T-helper 22 cell (primary cell): ENCODE results near the gene PARD3.

ENCODE experiments used
- DNase-seq: peaks from one replicate; pipeline ENCODE4 v3.0.0-alpha.2; 2020; ENCODE audit warnings: low read depth

The PARD3 gene

GRCh38 chr10:34125702-34126101 is 689.4 kb downstream of the PARD3 start:
- DNase-seq = no peak

- DNase-seq = no peak
Observed at GRCh38 chr10:34124522-34125035, 690.5 kb downstream of the PARD3 start.

DNA sequence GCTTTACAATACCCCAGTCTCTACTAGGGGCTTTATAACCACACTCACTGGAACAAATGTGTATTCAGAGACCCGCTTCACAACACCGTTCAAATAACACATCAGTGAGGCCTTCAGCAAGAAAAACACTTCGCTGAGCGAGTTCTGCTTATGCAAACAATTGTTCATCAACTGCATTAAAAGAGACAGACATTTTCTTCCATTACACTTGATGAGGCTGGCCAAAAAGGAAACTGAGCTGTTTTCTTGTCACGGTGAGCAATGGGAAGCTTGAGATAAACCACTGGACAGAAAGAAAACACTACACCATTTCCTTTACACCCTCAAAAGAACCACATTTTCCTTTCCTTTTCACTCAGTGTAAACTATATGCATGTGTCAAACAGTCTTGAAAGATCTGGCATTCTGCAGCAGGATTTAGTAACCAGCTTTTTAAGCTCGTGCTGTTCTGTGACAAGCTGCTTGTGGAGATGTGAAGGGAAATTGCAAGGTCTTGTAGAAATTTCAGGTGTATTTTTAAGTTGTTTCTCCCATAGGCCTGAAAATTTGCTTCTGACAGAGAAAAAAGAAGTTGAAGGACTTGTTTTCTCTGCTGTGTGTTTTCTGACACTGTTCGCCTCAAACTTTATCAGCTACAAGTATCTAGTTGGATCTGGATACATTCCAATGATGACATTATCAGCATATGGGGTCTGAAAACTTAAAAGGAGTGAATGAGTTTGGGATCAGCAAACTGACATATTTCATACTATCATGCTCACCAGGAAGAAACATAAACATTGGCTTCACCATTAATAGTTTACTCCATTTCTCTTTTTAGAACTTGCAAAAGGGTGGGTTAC is 693.1 kb downstream of the PARD3 start:
- DNase-seq = no peak

DNA sequence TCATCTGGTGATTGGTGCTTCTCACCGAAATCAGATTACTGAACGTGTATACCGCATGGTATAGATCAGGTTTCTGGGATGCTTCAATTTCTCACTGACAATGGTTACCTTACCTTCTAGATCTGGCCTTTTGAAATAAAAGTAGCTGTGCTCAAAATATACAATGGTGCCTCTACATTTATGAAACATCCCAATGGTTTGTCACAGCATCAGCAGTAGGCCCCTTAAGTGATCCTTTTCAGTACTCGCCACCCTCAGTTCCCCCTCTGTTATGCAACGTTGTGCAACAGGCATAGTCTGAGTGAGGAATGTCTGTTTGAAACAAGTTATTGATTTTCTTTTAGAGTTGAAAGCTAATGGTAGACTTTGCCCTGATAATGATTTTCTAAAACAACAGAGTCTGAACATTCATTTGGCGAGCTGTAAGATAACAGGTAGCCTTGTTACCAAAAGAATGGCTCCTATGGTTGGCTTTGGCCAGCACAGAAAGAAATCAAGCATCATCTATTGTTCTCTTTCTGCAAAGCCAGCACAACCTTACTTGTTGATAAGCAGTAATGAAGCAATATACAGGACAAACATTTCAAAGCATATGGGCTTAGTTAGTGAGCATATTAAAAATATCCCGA is 693.9 kb downstream of the PARD3 start:
- no peak for DNase-seq

DNA sequence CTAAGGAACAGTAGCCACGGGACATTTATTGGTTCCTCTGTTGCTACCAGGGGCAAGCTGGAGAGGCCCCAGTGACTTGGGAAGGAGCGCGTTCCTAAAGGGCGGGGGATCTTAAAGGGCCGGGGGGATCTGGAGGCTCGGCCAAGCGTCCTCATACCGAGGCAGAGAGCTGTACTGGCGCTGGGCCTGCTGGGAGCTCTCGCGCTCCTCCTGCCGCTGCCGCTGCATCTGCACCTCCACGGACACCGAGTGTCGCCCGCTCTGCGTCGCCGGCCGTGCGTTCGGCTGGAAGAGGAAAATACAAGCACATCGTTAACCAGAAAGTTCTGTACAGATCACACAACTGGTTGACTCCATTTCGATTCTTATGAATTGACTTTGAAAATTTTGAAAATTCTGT is 695.6 kb downstream of the PARD3 start:
- DNase-seq = no peak

DNA sequence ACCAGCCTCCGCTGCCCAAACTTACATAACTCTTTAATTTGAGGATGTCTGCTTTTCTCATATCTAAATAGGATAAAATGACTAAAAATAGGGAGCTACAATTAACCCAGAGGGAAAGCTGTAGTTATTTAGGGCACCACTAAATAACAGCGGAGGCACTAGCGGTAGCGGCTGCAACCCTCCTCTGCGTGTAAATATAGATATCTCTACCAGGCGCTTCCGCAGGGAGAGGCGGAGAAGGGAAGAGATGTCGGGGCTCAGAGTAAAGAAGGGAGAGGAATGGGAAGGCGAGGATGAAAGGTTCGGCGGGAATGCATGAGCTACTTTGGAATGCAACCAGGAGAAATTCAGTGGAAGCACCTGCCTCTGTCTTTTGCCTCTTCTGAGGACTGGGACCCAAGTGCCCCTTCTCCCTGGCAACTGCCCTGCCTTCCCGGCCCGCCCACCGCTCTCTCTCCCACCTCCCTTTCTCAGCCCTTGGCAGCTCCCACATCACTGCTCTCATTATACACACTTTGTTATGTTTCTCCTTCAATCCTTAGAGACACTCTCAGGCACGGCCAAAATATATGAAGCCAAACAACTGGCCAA is 698.3 kb downstream of the PARD3 start:
- no peak for DNase-seq

GRCh38 chr10:34116220-34116641 is 698.9 kb downstream of the PARD3 start:
- DNase-seq = no peak

DNA sequence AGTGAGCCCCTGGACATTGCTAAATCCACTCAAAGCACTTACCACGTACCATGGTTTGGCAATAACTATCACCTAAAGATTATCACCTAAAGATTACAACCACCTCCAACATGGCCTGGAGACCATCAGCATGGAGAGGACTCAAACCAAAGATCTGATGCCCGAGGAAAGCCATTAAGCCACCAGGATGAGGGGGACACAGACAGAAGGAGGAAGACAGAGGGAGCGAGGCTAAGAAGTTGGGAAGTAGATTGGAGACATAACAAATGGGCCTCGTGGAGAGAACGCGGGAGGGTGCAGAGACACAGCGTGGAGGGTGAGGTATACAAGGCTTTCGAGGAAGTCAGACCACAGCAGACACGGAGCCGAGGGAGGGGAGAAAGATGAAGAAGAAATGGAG is 700.2 kb downstream of the PARD3 start:
- no peak for DNase-seq

DNA sequence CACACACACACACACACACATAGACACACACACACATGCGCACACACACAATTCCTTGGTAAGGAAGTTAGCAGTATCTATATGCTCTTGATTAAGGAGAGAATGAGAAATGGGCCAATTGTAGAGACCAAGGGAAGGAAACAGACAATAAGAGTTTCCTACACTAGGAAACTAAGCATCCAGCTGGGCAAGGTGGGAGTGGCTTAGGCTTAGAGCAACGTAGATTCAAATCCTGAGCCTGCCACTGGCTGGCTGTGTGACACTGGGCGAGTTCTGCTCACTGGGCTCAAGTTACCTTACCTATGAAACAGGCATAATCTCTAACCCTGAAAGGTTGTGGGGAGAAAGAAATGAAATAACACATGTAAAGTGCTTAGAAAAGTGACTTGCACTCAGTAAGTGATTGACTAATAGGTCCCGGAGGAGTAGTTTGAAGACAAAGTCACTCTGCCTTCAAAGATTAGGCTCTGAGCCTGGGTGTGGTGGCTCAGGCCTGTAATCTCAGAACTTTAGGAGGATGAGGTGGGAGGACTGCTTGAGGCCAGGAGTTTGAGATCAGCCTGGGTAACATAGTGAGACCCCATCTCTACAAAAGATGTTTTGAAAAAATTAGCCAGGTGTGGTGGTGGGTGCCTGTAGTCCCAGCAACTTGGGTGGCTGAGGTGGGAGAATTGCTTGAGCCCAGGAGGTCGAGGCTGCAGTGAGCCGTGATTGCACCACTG is 701.4 kb downstream of the PARD3 start:
- DNase-seq = no peak

- no peak for DNase-seq
Observed at GRCh38 chr10:34112171-34112782, 702.8 kb downstream of the PARD3 start.

DNA sequence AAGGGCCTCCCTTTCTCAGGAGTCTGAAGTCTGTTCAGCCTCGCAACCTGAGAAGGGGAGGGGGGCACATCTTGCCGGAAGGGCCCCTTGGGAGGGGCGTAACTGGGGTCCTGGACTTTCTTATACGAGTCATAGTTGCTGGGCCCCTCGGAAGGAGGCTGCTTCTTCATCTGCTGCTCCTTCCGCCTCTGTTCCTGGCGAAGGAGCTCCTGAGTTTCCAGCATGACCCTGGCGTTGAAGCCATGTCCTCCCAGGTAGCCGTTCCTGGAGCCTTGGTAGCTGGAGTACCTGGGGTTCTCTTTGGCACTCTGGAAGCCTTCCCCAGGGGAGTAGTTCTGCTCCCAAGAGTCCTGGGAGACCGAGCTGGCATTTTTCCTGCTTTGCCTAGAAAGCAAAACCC is 703.9 kb downstream of the PARD3 start:
- no peak for DNase-seq

- DNase-seq = no peak
Observed at GRCh38 chr10:34109952-34110702, 705.0 kb downstream of the PARD3 start.

- DNase-seq = no peak
Observed at GRCh38 chr10:34109495-34109894, 705.6 kb downstream of the PARD3 start.

DNA sequence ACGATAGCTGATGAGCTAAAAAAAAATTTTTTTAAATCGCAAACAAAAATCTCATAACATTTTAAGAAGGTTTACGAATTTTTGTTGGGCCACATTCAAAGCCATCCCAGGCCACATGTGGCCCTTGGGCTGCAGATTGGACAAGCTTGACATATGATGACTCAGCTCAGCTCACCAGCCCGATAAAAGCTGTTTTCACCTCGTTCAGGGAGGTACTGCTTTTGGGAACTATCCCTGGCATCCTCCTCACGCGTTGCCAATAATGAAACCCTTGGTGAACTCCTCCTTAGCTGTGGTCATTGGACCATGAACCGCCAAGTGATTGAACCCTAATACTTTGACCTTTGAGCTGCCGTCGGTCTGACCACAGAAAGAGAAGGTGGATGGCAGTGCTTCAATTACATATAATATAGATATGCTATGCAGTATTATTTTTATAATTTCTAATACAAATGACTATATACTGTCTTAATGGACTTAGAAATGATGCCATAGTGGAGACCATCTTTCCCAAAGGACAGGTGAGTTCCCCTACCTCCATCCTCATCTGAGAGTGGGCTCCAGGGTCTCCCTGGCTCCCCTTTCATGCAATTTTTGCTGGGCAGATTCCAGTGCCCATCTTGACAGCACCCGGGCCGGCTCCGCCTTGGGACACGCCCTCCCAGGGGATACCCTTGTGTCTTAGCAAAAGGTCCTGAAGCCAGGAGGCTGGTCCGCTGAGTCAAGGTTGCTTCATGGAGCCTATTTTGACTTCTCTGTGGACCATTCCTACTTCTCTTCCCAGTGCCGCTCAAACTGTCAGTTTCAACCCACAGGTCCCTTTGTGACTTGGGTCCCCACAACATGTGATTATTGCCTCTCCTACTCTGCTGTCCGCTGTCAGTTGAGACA is 707.2 kb downstream of the PARD3 start:
- DNase-seq = no peak

- no peak for DNase-seq
Observed at GRCh38 chr10:34106356-34106885, 708.7 kb downstream of the PARD3 start.

DNA sequence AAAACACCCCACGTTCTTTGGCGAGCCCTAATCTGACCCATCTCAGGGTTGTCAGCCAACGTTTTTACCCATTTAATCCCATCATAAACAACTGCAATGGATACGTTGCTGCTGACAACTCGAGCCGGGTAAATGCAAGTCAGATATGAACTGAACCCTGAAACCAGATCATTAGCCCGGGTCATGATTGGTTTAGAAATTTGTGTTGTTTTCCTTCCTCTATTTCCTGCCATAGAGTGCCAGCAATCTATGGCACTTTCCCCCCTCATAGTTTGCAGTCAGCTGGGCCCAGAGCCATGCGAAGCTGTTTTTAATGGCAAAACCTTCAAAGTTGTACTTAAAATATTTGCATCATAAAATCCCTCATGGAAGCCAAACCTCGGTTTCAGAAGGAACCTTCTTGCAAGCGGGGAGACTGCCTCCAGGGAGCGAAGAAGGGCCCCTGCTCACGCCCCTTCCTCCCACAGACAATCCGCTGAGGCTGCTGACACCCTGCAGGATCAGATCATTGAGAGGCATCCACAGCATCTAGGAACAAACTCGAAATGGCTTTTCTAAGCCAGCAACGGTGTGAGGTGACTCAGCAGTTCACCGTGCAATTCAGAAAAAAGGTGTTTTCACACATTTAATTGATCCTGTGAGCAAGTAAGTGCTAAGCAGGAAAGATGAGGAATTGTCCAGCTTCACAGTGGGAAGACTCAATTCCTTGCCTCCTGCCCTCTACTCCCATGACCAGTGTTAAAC is 710.1 kb downstream of the PARD3 start:
- DNase-seq = no peak

GRCh38 chr10:34102893-34103506 is 712.1 kb downstream of the PARD3 start:
- DNase-seq = no peak

DNA sequence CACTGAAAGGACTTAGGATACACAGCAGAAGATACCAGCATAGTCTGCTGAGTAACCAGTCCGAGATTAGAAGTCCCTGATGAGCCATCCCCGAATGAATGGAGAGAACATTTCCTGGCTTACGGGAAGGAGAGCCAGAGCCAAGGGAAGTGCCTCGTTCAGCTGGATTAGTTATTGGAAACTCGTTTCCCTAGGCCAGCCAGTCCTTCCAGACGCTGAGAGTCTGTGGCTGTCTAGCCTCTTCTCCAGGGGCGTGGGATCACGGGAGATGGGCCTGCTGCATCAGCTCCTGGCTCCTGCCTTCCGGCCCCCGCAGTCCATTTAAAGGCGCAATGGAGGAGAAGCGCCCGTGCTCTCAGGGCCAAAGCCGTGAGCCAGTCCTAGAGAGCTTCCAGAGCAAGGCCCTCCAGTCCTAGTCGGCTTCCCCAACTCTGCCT is 712.8 kb downstream of the PARD3 start:
- DNase-seq = no peak

- no peak for DNase-seq
Observed at GRCh38 chr10:34101001-34101400, 714.1 kb downstream of the PARD3 start.
